GM12872 (cell line): ENCODE results near the gene COL16A1.

Experiments
- CTCF ChIP-seq: IDR thresholded peaks from 3 replicates; pipeline ENCODE4 v1.5.1; 2011; ENCODE audit warnings: low read depth, mild to moderate bottlenecking, low read length, moderate library complexity; ENCODE audit not compliant: insufficient read depth

COL16A1 gene

DNA sequence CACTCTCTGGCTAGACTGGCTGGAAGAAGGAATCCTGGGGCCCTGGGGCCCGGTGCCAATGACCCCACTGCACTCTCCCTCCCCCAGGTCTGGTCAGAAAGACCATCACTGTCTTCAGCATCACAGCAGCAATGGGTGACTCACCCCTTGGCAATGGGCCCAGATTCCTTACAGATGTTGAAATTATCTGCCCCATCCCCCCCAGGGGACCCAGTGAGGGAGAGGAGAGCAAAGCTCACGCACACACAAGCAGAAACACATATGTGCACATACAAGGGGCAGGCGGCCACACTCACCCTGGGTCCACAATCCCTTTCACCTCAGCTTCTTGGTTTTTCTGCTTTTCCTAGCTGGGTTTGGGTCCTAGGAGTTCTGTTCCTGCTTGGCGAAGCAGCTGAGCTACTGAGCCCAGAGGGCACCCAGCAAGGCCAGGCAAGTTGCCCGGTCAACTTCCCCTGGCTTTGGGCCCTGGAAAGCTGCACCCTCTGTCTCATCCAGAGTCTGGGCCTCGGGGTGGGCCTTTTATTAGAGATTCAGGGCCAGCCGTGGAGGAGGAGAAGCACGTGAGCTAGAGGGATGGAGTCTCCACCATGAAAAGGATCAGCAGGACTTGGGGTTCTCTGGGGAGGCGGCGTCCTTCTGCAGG is 2.6 kb downstream of the COL16A1 start:
- no peak for TF ChIP-seq CTCF

- no peak for TF ChIP-seq CTCF
Observed at GRCh38 chr1:31700468-31701090, 3.2 kb downstream of the COL16A1 start.

- no peak for TF ChIP-seq CTCF
Observed at GRCh38 chr1:31699341-31699891, 4.4 kb downstream of the COL16A1 start.

DNA sequence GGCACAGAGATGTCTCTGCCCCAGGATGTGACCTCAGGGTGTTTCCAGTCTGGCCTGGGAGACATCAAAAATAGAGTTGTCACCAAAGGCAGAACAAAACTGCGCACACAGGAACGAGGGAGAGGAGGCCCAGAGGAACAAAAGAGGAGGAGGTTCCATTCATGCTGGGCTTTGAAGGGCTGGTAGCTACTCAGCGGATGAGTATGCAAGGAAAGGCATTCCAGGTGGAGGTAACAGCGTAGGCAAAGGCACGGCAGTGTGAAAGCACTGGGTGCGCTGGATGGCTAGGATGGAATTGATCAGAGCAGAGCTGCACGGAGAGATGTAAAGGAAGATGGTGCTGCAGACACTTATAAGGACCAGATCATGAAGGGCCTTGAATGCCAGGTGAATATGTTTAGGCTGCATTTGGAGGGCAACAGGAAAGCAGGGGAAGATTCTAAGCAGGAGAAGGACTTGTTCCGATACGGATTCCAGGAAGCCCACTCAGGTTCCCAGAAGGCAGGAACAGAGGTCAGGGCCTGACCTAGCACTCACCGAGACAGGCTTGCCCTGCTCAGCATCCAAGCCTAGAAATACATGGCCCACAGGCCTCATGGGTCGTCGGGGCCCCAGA is 6.3 kb downstream of the COL16A1 start:
- TF ChIP-seq CTCF: no peak

GRCh38 chr1:31696242-31696641 is 7.6 kb downstream of the COL16A1 start:
- TF ChIP-seq CTCF: no peak

- TF ChIP-seq CTCF: no peak
Observed at GRCh38 chr1:31695327-31695726, 8.5 kb downstream of the COL16A1 start.

DNA sequence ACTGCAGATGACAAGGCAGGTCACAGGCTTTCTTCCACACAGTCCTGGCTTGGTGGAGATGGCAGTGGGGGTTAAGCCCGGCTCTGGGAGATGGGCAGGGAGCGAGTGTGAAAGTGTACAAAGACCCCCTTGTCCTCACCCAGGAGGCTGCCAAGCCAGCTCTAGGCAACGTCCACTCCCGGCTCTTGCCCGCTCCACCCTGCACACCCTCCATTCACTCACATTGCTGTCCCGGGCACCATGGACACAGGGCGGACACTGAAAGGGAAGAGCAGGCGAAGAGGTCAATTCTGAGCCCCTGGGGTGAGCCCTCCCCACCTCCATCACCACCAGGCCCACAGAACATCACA is 8.9 kb downstream of the COL16A1 start:
- TF ChIP-seq CTCF: no peak
